Left lung (tissue), 10 donors: ENCODE results near the gene PRDM10. TPM values are rescaled to one million over a fixed set of nuclear protein-coding genes. Genes with fewer than 3 reads are reported as not detected.

Experiments used
- ATAC-seq: fragments of 200-7000 bp; cut with Tn5 transposase; one replicate; pipeline ENCODE4 v1.9.1; 2020; ENCODE audit warnings: moderate library complexity
- DNase-seq, 4 donors: peaks; one replicate each; pipeline ENCODE4 v3.0.0-alpha.2; 2013 to 2020
- H3K27ac ChIP-seq, 2 donors: fragments of 200-600 bp; sonication (generic) in 1 of 2; one replicate each; pipeline versions ENCODE4 v1.5.0 to v1.8.0; 2020 to 2021
- H3K27me3 ChIP-seq, 2 donors: fragments of 200-600 bp; sonication (generic) in 1 of 2; one replicate each; pipeline versions ENCODE4 v1.5.0 to v1.8.0; 2020 to 2021
- H3K36me3 ChIP-seq, 2 donors: fragments of 200-600 bp; sonication (generic) in 1 of 2; one replicate each; pipeline versions ENCODE4 v1.5.0 to v1.8.0; 2020 to 2021
- H3K4me1 ChIP-seq, 2 donors: fragments of 200-600 bp; one replicate each; pipeline ENCODE4 v1.8.0; 2021
- H3K4me3 ChIP-seq, 2 donors: fragments of 200-600 bp; sonication (generic) in 1 of 2; one replicate each; pipeline versions ENCODE4 v1.5.0 to v1.8.0; 2020 to 2021; ENCODE audit warnings: mild to moderate bottlenecking in 1 of 2
- H3K9me3 ChIP-seq, 2 donors: fragments of 200-600 bp; sonication (generic) in 1 of 2; one replicate each; pipeline versions ENCODE4 v1.5.0 to v1.8.0; 2020 to 2021
- CTCF ChIP-seq, 2 donors: fragments of 200-600 bp; sonication (generic) in 1 of 2; IDR thresholded peaks; one replicate each; pipeline versions ENCODE4 v1.5.0 to v1.8.0; 2021; ENCODE audit warnings: antibody characterized with exemption in 2 of 2
- intact Hi-C, 2 donors: fragments of 100-400 bp; cut with DNase I; formaldehyde crosslinking; loops; one replicate each; pipeline versions ENCODE4 v1.11.2 to v1.14.2; 2022
- polyA plus RNA-seq, 6 donors: library from polyadenylated mRNA; unstranded; fragments of 120-200 nt; gene quantifications; one replicate each; pipeline ENCODE4 v1.2.1, GENCODE V29; 2013; ENCODE audit not compliant: insufficient read length in 6 of 6
- total RNA-seq, 2 donors: library from RNA; stranded (reverse); fragmentation: NEBNext Ultra II Directional; extraction: Animal tissue kit (Norgen Biotek cat#: 25700); gene quantifications; one replicate each; pipeline ENCODE4 v1.2.1, GENCODE V29; 2021
- donor health status: DM: no; HTN: yes; CAD: no.
- donor health status: DM: no; HTN: no; CAD: no.

The PRDM10 gene
- total and polyA plus RNA-seq, 8 donors = 8.0 to 15.9 (median 10.6) TPM

- intact Hi-C loops = no loop called here
- no peak for ATAC-seq
- no peak overlapping the region for H3K27ac ChIP-seq
Observed at GRCh38 chr11:129998905-129999304, 3.7 kb downstream of the PRDM10 start.

GRCh38 chr11:129998107-129998506, 4.5 kb downstream of the PRDM10 start:
- H3K36me3 ChIP-seq = no peaks in the 10 kb centered on the region
- no peak overlapping the region for H3K27ac ChIP-seq
- H3K4me1 ChIP-seq = peaks cover 0 to 33% of the 10 kb centered on the region in 2 donors
- no peak for ATAC-seq
- H3K4me3 ChIP-seq = no peak overlapping the region
- H3K9me3 ChIP-seq = no peaks in the 10 kb centered on the region
- intact Hi-C loops = no loop called here
- TF ChIP-seq CTCF (IDR thresholded peaks at IDR 0.05) = no peak
- no peaks in the 10 kb centered on the region for H3K27me3 ChIP-seq
- no peak for DNase-seq

More at GRCh38 chr11:129998905-129999304, 3.7 kb downstream of the PRDM10 start:
- Histone ChIP-seq H3K9me3 (no peaks in the 10 kb centered on the region), H3K27me3 (no peaks in the 10 kb centered on the region), H3K4me1 (peaks cover 0 to 36% of the 10 kb centered on the region in 2 donors), H3K4me3 (no peak overlapping the region), H3K36me3 (no peaks in the 10 kb centered on the region)
- no peak for DNase-seq
- TF ChIP-seq CTCF (IDR thresholded peaks at IDR 0.05) = no peak

GRCh38 chr11:129997513-129997912, 5.1 kb downstream of the PRDM10 start:
- Histone ChIP-seq H3K4me3 (no peak overlapping the region), H3K27ac (no peak overlapping the region), H3K36me3 (no peaks in the 10 kb centered on the region), H3K27me3 (no peaks in the 10 kb centered on the region), H3K4me1 (peaks cover 0 to 38% of the 10 kb centered on the region in 2 donors), H3K9me3 (no peaks in the 10 kb centered on the region)
- ATAC-seq = no peak
- DNase-seq = no peak
- TF ChIP-seq CTCF (IDR thresholded peaks at IDR 0.05) = no peak
- intact Hi-C loops = no loop called here

- DNase-seq (peak in 2 of 4 donors; percentile 23 to 37), ATAC-seq (no peak)
- no peaks in the 10 kb centered on the region for H3K27me3 ChIP-seq
- H3K9me3 ChIP-seq = no peaks in the 10 kb centered on the region
- peaks cover 0 to 44% of the 10 kb centered on the region in 2 donors for H3K4me1 ChIP-seq
- no peak overlapping the region for H3K4me3 ChIP-seq
- H3K36me3 ChIP-seq = no peaks in the 10 kb centered on the region
- no peak overlapping the region for H3K27ac ChIP-seq
- no peak for TF ChIP-seq CTCF (IDR thresholded peaks at IDR 0.05)
- intact Hi-C loops = no loop called here
Observed at GRCh38 chr11:129996113-129996870, 6.3 kb downstream of the PRDM10 start.

GRCh38 chr11:129995163-129995562, 7.5 kb downstream of the PRDM10 start:
- Histone ChIP-seq H3K4me3 (no peak overlapping the region), H3K27ac (no peak overlapping the region), H3K27me3 (no peaks in the 10 kb centered on the region), H3K36me3 (no peaks in the 10 kb centered on the region), H3K9me3 (no peaks in the 10 kb centered on the region), H3K4me1 (peaks cover 0 to 33% of the 10 kb centered on the region in 2 donors)
- no peak for DNase-seq
- TF ChIP-seq CTCF (IDR thresholded peaks at IDR 0.05) = no peak
- intact Hi-C loops = no loop called here
- ATAC-seq = no peak
